NB4 (cell line): ENCODE results near the gene LRRC27.

Experiments
- DNase-seq: peaks from one replicate; pipeline ENCODE4 v3.0.0; 2010; ENCODE audit warnings: low read depth
- H3K4me3 ChIP-seq: one replicate; pipeline ENCODE4 v1.5.1; 2011; ENCODE audit warnings: mild to moderate bottlenecking, low read depth, low read length, moderate library complexity
- MYC ChIP-seq: IDR thresholded peaks from 2 replicates; pipeline ENCODE4 v1.6.1; 2011; ENCODE audit warnings: low read depth, low read length
- POLR2A ChIP-seq: IDR thresholded peaks from 2 replicates; pipeline ENCODE4 v1.6.1; 2011; ENCODE audit warnings: mild to moderate bottlenecking; ENCODE audit not compliant: insufficient read length; ENCODE audit errors: extremely low read depth
- TF ChIP-seq, protein P1 (sequence below): IDR thresholded peaks from one replicate; pipeline ENCODE4 v1.5.1; 2012; ENCODE audit warnings: low read depth, low read length
- TF ChIP-seq, protein P2 (sequence below): IDR thresholded peaks from 2 replicates; pipeline ENCODE4 v1.6.1; 2011; ENCODE audit warnings: low read depth, low read length

LRRC27 gene

DNA sequence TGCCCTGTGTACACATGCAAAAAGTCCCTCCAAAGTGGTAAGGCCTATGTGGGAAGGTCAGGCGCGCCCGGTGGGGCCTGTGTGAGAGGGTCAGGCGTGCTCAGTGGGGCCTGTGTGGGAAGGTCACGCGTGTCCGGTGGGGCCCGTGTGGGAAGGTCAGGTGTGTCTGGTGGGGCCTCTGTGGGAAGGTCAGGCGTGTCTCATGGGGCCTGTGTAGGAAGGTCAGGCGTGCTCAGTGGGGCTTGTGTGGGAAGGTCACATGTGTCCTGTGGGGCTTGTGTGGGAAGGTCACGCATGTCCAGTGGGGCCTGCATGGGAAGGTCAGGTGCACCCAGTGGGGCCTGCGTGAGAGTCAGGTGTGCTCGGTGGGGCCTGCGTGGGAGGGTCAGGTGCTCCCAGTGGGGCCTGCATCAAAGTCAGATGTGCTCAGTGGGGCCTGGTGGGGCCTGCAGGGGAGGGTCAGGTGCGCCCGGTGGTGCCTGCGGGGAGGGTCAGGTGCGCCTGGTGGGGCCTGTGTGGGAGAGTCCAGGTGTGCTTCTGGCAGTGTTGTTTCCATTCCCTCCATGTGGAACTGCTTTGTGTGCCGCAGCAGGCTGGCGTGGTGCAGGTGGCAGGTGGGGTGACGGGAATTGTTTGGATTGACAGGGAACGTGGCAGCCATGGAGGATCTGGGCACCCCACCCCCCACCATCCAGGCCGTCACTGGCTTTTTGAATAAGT is 15.4 kb downstream of the LRRC27 start:
- TF ChIP-seq, protein P1, sequence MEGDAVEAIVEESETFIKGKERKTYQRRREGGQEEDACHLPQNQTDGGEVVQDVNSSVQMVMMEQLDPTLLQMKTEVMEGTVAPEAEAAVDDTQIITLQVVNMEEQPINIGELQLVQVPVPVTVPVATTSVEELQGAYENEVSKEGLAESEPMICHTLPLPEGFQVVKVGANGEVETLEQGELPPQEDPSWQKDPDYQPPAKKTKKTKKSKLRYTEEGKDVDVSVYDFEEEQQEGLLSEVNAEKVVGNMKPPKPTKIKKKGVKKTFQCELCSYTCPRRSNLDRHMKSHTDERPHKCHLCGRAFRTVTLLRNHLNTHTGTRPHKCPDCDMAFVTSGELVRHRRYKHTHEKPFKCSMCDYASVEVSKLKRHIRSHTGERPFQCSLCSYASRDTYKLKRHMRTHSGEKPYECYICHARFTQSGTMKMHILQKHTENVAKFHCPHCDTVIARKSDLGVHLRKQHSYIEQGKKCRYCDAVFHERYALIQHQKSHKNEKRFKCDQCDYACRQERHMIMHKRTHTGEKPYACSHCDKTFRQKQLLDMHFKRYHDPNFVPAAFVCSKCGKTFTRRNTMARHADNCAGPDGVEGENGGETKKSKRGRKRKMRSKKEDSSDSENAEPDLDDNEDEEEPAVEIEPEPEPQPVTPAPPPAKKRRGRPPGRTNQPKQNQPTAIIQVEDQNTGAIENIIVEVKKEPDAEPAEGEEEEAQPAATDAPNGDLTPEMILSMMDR = no peak
- no peak for TF ChIP-seq MYC
- TF ChIP-seq, protein P2, sequence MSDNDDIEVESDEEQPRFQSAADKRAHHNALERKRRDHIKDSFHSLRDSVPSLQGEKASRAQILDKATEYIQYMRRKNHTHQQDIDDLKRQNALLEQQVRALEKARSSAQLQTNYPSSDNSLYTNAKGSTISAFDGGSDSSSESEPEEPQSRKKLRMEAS = no peak
- no peak for TF ChIP-seq POLR2A
- no peak for DNase-seq
- no peak overlapping the region for H3K4me3 ChIP-seq

DNA sequence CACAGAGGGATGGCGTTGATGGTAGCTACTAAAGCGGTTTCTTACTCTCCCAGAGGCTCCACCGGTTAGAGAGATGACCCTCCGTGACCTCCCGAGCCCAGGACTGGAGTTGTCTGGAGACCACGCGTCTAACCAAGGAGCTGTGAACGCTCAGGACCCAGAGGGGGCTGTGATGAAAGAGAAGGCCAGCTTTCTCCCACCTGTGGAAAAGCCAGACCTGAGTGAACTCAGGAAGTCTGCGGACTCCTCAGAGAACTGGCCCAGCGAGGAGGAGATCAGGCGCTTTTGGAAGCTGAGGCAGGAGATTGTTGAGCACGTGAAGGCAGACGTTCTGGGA is 15.9 kb downstream of the LRRC27 start:
- no peak for DNase-seq
- no peak overlapping the region for H3K4me3 ChIP-seq

DNA sequence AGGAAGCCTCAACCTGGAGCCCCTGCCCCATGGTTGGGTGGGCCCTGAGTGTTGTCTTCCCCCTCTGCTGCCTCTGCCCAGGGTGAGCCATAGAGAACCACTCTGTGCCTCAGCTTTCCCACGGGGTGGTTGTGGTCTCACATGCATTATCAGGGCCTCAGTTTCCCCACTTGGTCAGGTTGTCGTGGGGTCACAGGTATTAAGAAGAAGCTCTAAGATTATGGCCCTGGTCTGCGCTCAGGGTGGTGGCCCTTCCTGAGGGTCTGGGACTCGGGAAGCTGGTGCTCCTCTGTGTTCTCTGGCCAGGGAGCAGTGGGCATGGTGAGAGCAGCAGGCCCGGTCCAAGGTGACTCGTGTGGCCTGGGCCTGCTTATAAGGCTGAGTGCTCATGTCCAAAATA is 17.8 kb downstream of the LRRC27 start:
- no peak overlapping the region for H3K4me3 ChIP-seq
- TF ChIP-seq MYC (no peak), POLR2A (no peak)
- TF ChIP-seq, protein P1 = no peak
- TF ChIP-seq, protein P2 = no peak

More for the DNA sequence above, 15.9 kb downstream of the LRRC27 start:
- TF ChIP-seq POLR2A = no peak
- TF ChIP-seq, protein P1 = no peak
- no peak for TF ChIP-seq MYC
- TF ChIP-seq, protein P2 = no peak

DNA sequence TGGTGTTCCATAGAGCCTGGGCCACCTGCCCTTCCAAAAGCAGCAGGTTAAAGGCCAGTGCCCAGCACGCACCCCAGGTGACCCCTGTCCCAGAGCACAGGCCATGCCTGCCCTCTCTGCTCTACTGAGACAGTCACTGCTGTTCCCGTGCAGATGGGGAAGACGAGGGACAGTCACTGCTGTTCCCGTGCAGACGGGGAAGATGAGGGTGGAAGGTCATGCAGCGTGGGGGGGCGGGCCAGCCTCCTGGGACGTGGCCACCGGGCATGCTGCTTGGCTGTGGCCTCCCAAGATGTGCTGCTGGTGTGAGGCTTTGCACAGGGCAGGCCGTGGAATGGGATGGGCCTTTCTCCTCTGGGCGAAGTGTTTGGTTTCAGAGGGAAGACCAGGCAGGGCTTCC is 18.4 kb downstream of the LRRC27 start:
- DNase-seq = no peak
- TF ChIP-seq, protein P2 = no peak
- no peak for TF ChIP-seq MYC
- TF ChIP-seq, protein P1 = no peak
- TF ChIP-seq POLR2A = no peak
- H3K4me3 ChIP-seq = no peak overlapping the region

More for the DNA sequence above, 17.8 kb downstream of the LRRC27 start:
- no peak for DNase-seq

DNA sequence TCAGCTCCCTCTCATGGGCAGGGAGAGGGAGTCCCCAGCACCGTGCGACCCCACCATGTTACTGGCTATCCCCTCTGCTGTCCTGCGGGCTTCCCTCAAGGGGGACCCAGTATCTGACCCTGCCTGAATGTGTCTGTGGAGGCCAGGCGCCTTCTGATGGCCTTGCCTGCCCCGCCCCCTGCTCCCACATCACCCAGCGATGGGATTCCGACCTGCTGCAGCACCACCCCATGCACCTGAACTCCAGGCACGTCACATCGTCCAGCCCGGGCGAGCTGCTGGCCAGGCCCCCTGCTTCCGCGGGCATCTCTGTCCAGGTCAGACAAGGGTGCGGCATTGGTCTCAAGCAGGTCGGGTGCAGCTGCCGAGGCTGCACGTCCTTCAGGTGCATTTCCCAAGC is 19.0 kb downstream of the LRRC27 start:
- H3K4me3 ChIP-seq = no peak overlapping the region
- no peak for DNase-seq
- TF ChIP-seq, protein P2 = no peak
- TF ChIP-seq POLR2A (no peak), MYC (no peak)
- TF ChIP-seq, protein P1 = no peak
